Stimulated activated CD8-positive, alpha-beta memory T cell treated with anti-CD3 and anti-CD28 coated beads, Interleukin-12 subunit alpha, Interleukin-12 subunit beta, amount 100 ng/mL, for 4 hours (primary cell): ENCODE data around the gene FLII.

Experiments
- DNase-seq: peaks from one replicate; pipeline ENCODE4 v3.0.0-alpha.2; 2020; ENCODE audit warnings: low read depth

The FLII gene

GRCh38 chr17:18260332-18261145 is 2.0 kb upstream of the FLII start, which contains the start of gene MIEF2:
TSS of gene MIEF2 (plus strand) at chr17:18260662. CDS start at chr17:18262721, 2,059 bp downstream.
- DNase-seq: peak; percentile 85

- no peak for DNase-seq
Measured at GRCh38 chr17:18259621-18260331, 1.2 kb upstream of the FLII start.

GRCh38 chr17:18257982-18258355 is 569 bp downstream of the FLII start:
- peak; percentile 25 for DNase-seq

- no peak for DNase-seq
Measured at GRCh38 chr17:18257268-18257981, 1.1 kb downstream of the FLII start.

- DNase-seq: no peak
Measured at GRCh38 chr17:18256776-18257175, 1.8 kb downstream of the FLII start.

GRCh38 chr17:18256351-18256750 is 2.2 kb downstream of the FLII start:
- DNase-seq: no peak

- DNase-seq: no peak
Measured at GRCh38 chr17:18254888-18255649, 3.5 kb downstream of the FLII start.

- no peak for DNase-seq
Measured at GRCh38 chr17:18253947-18254821, 4.4 kb downstream of the FLII start.

- DNase-seq: no peak
Measured at GRCh38 chr17:18253187-18253884, 5.2 kb downstream of the FLII start.

GRCh38 chr17:18252160-18252559 is 6.4 kb downstream of the FLII start:
- DNase-seq: no peak

- no peak for DNase-seq
Measured at GRCh38 chr17:18251204-18251603, 7.3 kb downstream of the FLII start.

- DNase-seq: no peak
Measured at GRCh38 chr17:18250708-18251107, 7.8 kb downstream of the FLII start.

- DNase-seq: no peak
Measured at GRCh38 chr17:18250259-18250658, 8.3 kb downstream of the FLII start.

GRCh38 chr17:18248811-18249210 is 9.7 kb downstream of the FLII start:
- DNase-seq: no peak

- peak; percentile 43 for DNase-seq
Measured at GRCh38 chr17:18248300-18248731, 10.2 kb downstream of the FLII start.

- DNase-seq: no peak
Measured at GRCh38 chr17:18247613-18248001, 10.9 kb downstream of the FLII start.

- no peak for DNase-seq
Measured at GRCh38 chr17:18246880-18247612, 11.5 kb downstream of the FLII start.

- DNase-seq: no peak
Measured at GRCh38 chr17:18246109-18246725, 12.3 kb downstream of the FLII start.
